Placental pericyte (primary cell): ENCODE data around the gene GAPDHS. TPM values are rescaled to one million over a fixed set of nuclear protein-coding genes. Genes with fewer than 3 reads are reported as not detected.

Source experiments
- total RNA-seq: library from RNA; depleted of rRNA; stranded (reverse); fragments of >200 nt; gene quantifications from 2 replicates; pipeline ENCODE4 v1.2.3, GENCODE V29; 2012

GAPDHS gene
- not detected in 2 replicates for total RNA-seq

GRCh38 chr19:35533201-35533821, at the start of gene GAPDHS:
Gene GAPDHS (plus strand): TSS chr19:35533456. CDS start chr19:35533528, 72 bp downstream.

DNA sequence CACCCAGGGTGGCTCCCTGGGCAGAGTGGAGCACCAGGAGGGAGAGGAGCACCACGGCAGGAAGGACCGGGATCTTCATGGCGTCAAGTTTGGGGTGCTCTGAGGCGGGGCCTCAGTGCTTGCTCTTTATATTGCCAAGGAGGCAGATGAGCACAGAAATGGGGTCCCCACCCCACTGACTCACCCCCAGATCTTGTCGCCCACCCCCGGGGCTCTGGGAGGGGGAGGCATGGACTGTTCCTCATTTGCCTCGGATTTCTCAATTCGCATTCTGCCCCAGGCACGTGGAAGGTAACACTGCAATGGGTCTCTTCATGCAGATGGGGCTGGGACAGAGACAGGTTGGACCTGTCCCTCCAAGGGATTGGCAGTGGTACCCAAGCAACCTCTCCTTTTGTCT, 42.9 kb upstream of the GAPDHS start, which contains the start of gene KRTDAP:
KRTDAP (minus strand) TSS at position 101 of the 400 bp plus-strand sequence; CDS start at position 79, 22 bp downstream.

DNA sequence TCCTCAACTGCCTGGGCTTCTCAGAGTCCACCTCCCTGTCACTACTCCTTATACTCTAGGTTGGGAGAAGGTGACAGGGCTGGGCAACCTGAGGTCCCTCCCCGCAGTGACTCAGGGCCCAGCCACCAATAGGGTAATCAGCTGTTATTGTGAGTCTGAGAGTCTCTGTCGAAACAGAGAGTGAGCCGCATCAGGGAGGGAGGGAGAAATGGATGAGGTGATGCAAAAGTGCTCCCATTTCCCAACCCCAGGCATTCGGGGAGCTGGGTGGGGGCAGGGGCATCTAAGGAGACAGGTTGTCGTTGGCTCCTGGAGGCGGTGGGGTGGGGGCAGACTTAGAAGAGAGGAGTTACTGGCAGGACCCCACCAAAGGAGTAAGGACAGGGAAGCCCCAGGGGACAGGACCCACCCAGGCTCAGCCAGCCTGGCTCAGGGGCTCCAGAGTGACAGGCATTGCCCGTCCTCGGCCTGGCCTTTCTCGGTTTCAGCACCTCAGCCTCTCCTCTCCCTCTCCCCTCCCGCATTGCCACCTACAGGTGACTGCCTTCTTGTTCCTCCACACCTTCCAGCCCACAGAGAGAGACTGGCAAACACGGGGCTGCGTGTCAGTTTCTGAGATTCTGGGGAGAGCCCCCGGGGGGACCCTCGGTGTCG, 19.5 kb upstream of the GAPDHS start, which contains the start of gene DMKN:
DMKN (minus strand) TSS at position 22 of the 654 bp plus-strand sequence. CDS start 174 bp downstream, outside the sequence.

GRCh38 chr19:35528218-35529038, 4.8 kb upstream of the GAPDHS start, which contains the start of gene SBSN:
Gene SBSN (minus strand): TSS chr19:35528311. CDS start chr19:35528281, 30 bp downstream.

GRCh38 chr19:35545001-35545854, 12.0 kb downstream of the GAPDHS start, which contains the start of gene TMEM147:
Gene TMEM147 (plus strand): TSS chr19:35545626. CDS start chr19:35545740, 114 bp downstream.

DNA sequence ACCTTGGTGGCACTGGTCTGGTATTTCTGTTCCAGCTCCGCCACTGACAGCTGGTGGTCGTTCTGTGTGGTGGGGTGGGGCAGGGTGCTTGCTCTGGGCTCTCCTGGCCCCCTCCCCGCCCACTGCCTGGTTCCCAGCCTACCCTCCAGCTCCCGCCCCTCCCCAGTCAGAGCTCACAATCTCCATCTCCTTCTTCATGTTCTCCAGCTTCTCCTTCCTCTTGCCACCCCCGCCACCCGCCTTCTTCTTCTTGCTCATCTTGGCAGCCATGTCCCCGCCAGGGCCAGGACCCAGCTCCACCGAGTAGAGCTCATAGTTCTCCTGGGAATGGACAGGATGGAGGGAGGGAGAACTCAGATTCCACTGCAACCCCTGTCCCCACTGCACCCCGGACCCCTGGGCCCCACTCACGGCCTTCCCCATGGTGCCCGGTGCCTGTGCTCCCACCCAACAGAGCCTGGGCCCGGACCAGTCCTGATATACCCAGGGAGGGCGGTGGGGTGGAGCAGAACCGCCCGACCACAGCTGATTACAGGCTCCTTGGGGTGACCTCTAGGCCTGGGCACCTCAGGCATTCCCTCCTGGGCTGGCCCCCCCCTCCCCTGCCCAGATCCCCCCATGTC, 30.1 kb downstream of the GAPDHS start, which contains the start of gene ATP4A:
ATP4A (minus strand) TSS at position 452 of the 623 bp plus-strand sequence; CDS start at position 423, 29 bp downstream.

GRCh38 chr19:35585848-35586247, 52.6 kb downstream of the GAPDHS start, which contains the start of gene PMIS2:
Gene PMIS2 (plus strand): TSS chr19:35586173. CDS start chr19:35586260, 87 bp downstream.

Other genes starting within 250 kb of the GAPDHS start
- gene MAG, start 241.3 kb upstream of the GAPDHS start, total RNA-seq = 0.43 TPM in 1 of 2 replicates, not detected in the other
- gene CD22, start 204.3 kb upstream of the GAPDHS start, total RNA-seq = 1.7 TPM in 1 of 2 replicates, not detected in the other
- not detected in 2 replicates for gene FFAR1, start 185.6 kb upstream of the GAPDHS start, total RNA-seq
- not detected in 2 replicates for gene FFAR3, start 175.0 kb upstream of the GAPDHS start, total RNA-seq
- gene GPR42, start 162.4 kb upstream of the GAPDHS start, total RNA-seq = not detected in 2 replicates
- gene FFAR2, start 85.2 kb upstream of the GAPDHS start, total RNA-seq = not detected in 2 replicates
- gene KRTDAP, start 43.0 kb upstream of the GAPDHS start, total RNA-seq = not detected in 2 replicates
- gene DMKN, start 19.8 kb upstream of the GAPDHS start, total RNA-seq = 0.14 and 0.22 TPM in 2 replicates
- gene SBSN, start 5.1 kb upstream of the GAPDHS start, total RNA-seq = 0.14 TPM in 1 of 2 replicates, not detected in the other
- gene TMEM147, start 12.2 kb downstream of the GAPDHS start, total RNA-seq = 64.1 and 66.6 TPM in 2 replicates
- not detected in 2 replicates for gene ATP4A, start 30.2 kb downstream of the GAPDHS start, total RNA-seq
- not detected in 2 replicates for gene PMIS2, start 52.7 kb downstream of the GAPDHS start, total RNA-seq
- gene HAUS5, start 79.3 kb downstream of the GAPDHS start, total RNA-seq = 2.2 and 14.2 TPM in 2 replicates
- gene RBM42, start 95.6 kb downstream of the GAPDHS start, total RNA-seq = 74.6 and 76.2 TPM in 2 replicates
- 0.29 TPM in 1 of 2 replicates, not detected in the other for gene ETV2, start 108.3 kb downstream of the GAPDHS start, total RNA-seq
- gene COX6B1, start 114.9 kb downstream of the GAPDHS start, total RNA-seq = 212 and 274 TPM in 2 replicates
- gene UPK1A, start 133.1 kb downstream of the GAPDHS start, total RNA-seq = not detected in 2 replicates
- gene ZBTB32, start 171.1 kb downstream of the GAPDHS start, total RNA-seq = not detected in 2 replicates
- 10.0 and 14.7 TPM in 2 replicates for gene KMT2B, start 184.5 kb downstream of the GAPDHS start, total RNA-seq
- gene IGFLR1, start 209.0 kb downstream of the GAPDHS start, total RNA-seq = 0.66 and 1.9 TPM in 2 replicates
- gene U2AF1L4, start 212.0 kb downstream of the GAPDHS start, total RNA-seq = 5.3 and 15.3 TPM in 2 replicates
- gene PSENEN, start 212.2 kb downstream of the GAPDHS start, total RNA-seq = 10.9 and 12.0 TPM in 2 replicates
- 17.9 and 29.1 TPM in 2 replicates for gene LIN37, start 215.1 kb downstream of the GAPDHS start, total RNA-seq
- 11.6 and 22.3 TPM in 2 replicates for gene HSPB6, start 223.6 kb downstream of the GAPDHS start, total RNA-seq
- 10.9 and 17.6 TPM in 2 replicates for gene PROSER3, start 224.7 kb downstream of the GAPDHS start, total RNA-seq
- gene ARHGAP33, start 242.1 kb downstream of the GAPDHS start, total RNA-seq = 2.2 and 5.0 TPM in 2 replicates